GM19467 (cell line): ENCODE data around the gene MFSD6L.

Experiments
- ATAC-seq: cut with Tn5 transposase; IDR thresholded peaks from one replicate; pipeline ENCODE4 v1.9.1; 2021; ENCODE audit warnings: mild to moderate bottlenecking, moderate library complexity; ENCODE audit not compliant: unreplicated experiment

MFSD6L gene

GRCh38 chr17:8798846-8799569, at the start of gene MFSD6L:
Gene MFSD6L (minus strand): TSS chr17:8799365. CDS start chr17:8799120, 245 bp downstream.
- ATAC-seq, result no peak

GRCh38 chr17:8847891-8848290, 48.7 kb upstream of the MFSD6L start:
- no peak for ATAC-seq

GRCh38 chr17:8846768-8847211, 47.6 kb upstream of the MFSD6L start:
- no peak for ATAC-seq

- no peak for ATAC-seq
These were observed 45.4 kb upstream of the MFSD6L start for GRCh38 chr17:8844229-8845218.

GRCh38 chr17:8843344-8843743, 44.2 kb upstream of the MFSD6L start:
- ATAC-seq, result no peak

GRCh38 chr17:8841844-8842243, 42.7 kb upstream of the MFSD6L start:
- no peak for ATAC-seq

- no peak for ATAC-seq
These were observed 40.3 kb upstream of the MFSD6L start for GRCh38 chr17:8839410-8839935.

- ATAC-seq, result no peak
These were observed 39.5 kb upstream of the MFSD6L start for GRCh38 chr17:8838551-8839095.

- ATAC-seq, result no peak
These were observed 38.5 kb upstream of the MFSD6L start for GRCh38 chr17:8837563-8838075.

GRCh38 chr17:8836821-8837562, 37.8 kb upstream of the MFSD6L start:
- ATAC-seq, result no peak

GRCh38 chr17:8835631-8836364, 36.6 kb upstream of the MFSD6L start:
- no peak for ATAC-seq

- ATAC-seq, result no peak
These were observed 35.9 kb upstream of the MFSD6L start for GRCh38 chr17:8835106-8835505.

- no peak for ATAC-seq
These were observed 33.7 kb upstream of the MFSD6L start for GRCh38 chr17:8832711-8833352.

- ATAC-seq, result no peak
These were observed 32.2 kb upstream of the MFSD6L start for GRCh38 chr17:8831234-8831849.

GRCh38 chr17:8830141-8830540, 31.0 kb upstream of the MFSD6L start:
- no peak for ATAC-seq

- ATAC-seq, result no peak
These were observed 30.1 kb upstream of the MFSD6L start for GRCh38 chr17:8829036-8829941.

- no peak for ATAC-seq
These were observed 29.3 kb upstream of the MFSD6L start for GRCh38 chr17:8828517-8828875.
